Activated T-cell treated with anti-CD3 and anti-CD28 coated beads for 1 hour (primary cell): ENCODE data around the gene LMNB1.

Experiments
- DNase-seq: peaks from one replicate; pipeline ENCODE4 v3.0.0-alpha.2; 2020; ENCODE audit warnings: low read depth

LMNB1 gene

GRCh38 chr5:126855266-126855665 lies 78.3 kb downstream of the LMNB1 start:
- DNase-seq, result no peak

GRCh38 chr5:126857472-126858410 lies 80.8 kb downstream of the LMNB1 start:
- no peak for DNase-seq

GRCh38 chr5:126858441-126858840 lies 81.5 kb downstream of the LMNB1 start:
- no peak for DNase-seq

GRCh38 chr5:126863402-126863801 lies 86.5 kb downstream of the LMNB1 start:
- no peak for DNase-seq

- no peak for DNase-seq
Measured at GRCh38 chr5:126864042-126864688, 87.2 kb downstream of the LMNB1 start.

GRCh38 chr5:126865299-126865698 lies 88.4 kb downstream of the LMNB1 start:
- DNase-seq, result no peak

GRCh38 chr5:126866851-126867636 lies 90.1 kb downstream of the LMNB1 start:
- no peak for DNase-seq

GRCh38 chr5:126868338-126869004 lies 91.5 kb downstream of the LMNB1 start:
- no peak for DNase-seq

GRCh38 chr5:126869005-126869451 lies 92.1 kb downstream of the LMNB1 start:
- DNase-seq, result no peak

- DNase-seq, result no peak
Measured at GRCh38 chr5:126871441-126871840, 94.5 kb downstream of the LMNB1 start.

- no peak for DNase-seq
Measured at GRCh38 chr5:126872561-126873354, 95.8 kb downstream of the LMNB1 start.

GRCh38 chr5:126875303-126875785 lies 98.4 kb downstream of the LMNB1 start:
- no peak for DNase-seq

- DNase-seq, result no peak
Measured at GRCh38 chr5:126877602-126878001, 100.7 kb downstream of the LMNB1 start.

GRCh38 chr5:126878085-126878484 lies 101.1 kb downstream of the LMNB1 start:
- DNase-seq, result no peak

- DNase-seq, result no peak
Measured at GRCh38 chr5:126878634-126879033, 101.7 kb downstream of the LMNB1 start.

GRCh38 chr5:126881821-126882600 lies 105.1 kb downstream of the LMNB1 start:
- DNase-seq, result no peak

- DNase-seq, result no peak
Measured at GRCh38 chr5:126883564-126884245, 106.8 kb downstream of the LMNB1 start.

- DNase-seq, result no peak
Measured at GRCh38 chr5:126884269-126884819, 107.4 kb downstream of the LMNB1 start.
